ENCODE results near the gene RAD51B. TPM values are rescaled to one million over a fixed set of nuclear protein-coding genes. Genes with fewer than 3 reads are reported as not detected.

Gene RAD51B
- total RNA-seq, 1 experiment from 2014 or later, result 8.5 TPM

GRCh38 chr14:68342216-68342763, 522.7 kb downstream of the RAD51B start:
- ChIA-PET POLR2A (no interaction called here), CTCF (no interaction called here)
- no TSS peak for BruUV-seq (replicated peaks)
- Histone ChIP-seq H3K4me3 (ENCODE audit: low read depth in 2 of 2, low read length in 2 of 2) (no peak overlapping the region), H3K27me3 (ENCODE audit: control insufficient read depth, insufficient read depth, low read length) (no peaks in the 10 kb centered on the region), H3K27ac (ENCODE audit: low read length) (no peak overlapping the region), H3K9me3 (ENCODE audit: control insufficient read depth, insufficient read depth, low read depth, low read length) (no peaks in the 10 kb centered on the region), H3K4me1 (ENCODE audit: control insufficient read depth, insufficient read depth, low read length) (no peaks in the 10 kb centered on the region), H3K36me3 (ENCODE audit: control insufficient read depth, insufficient read depth, low read length) (no peaks in the 10 kb centered on the region)
- TF ChIP-seq CTCF (IDR thresholded peaks at IDR 0.05) (no peak), REST (IDR thresholded peaks at IDR 0.05; ENCODE audit: insufficient read depth in 1 of 2, low read depth in 2 of 2, low read length in 1 of 2) (no peak), POLR2AphosphoS5 (IDR thresholded peaks at IDR 0.05; ENCODE audit: low read depth, low read length) (no peak), TCF7L2 (IDR thresholded peaks at IDR 0.05; ENCODE audit: low read depth, low read length) (no peak), SIN3A (IDR thresholded peaks at IDR 0.05; ENCODE audit: borderline replicate concordance, insufficient read depth, low read depth, low read length) (no peak)
- in situ Hi-C loops (cut with HindIII; ENCODE audit: low pct_unique_long_range_greater_than_20kb, low sequenced_read_pairs), result no loop called here
- intact Hi-C loops (cut with micrococcal nuclease; ENCODE audit: unreplicated experiment), result no loop called here
- ATAC-seq (no peak), DNase-seq (ENCODE audit: low read depth, low spot score) (no peak)

GRCh38 chr14:68343534-68344118, 524.0 kb downstream of the RAD51B start:
- no TSS peak for BruUV-seq (replicated peaks)
- ChIA-PET CTCF (no interaction called here), POLR2A (no interaction called here)
- intact Hi-C loops (cut with micrococcal nuclease; ENCODE audit: unreplicated experiment), result no loop called here
- H3K9me3 ChIP-seq (ENCODE audit: control insufficient read depth, insufficient read depth, low read depth, low read length), result no peaks in the 10 kb centered on the region
- no peaks in the 10 kb centered on the region for H3K27me3 ChIP-seq (ENCODE audit: control insufficient read depth, insufficient read depth, low read length)
- no peaks in the 10 kb centered on the region for H3K36me3 ChIP-seq (ENCODE audit: control insufficient read depth, insufficient read depth, low read length)
- no peak for TF ChIP-seq CTCF (IDR thresholded peaks at IDR 0.05)
- no peak for TF ChIP-seq SIN3A (IDR thresholded peaks at IDR 0.05; ENCODE audit: borderline replicate concordance, insufficient read depth, low read depth, low read length)
- TF ChIP-seq REST (IDR thresholded peaks at IDR 0.05; ENCODE audit: insufficient read depth in 1 of 2, low read depth in 2 of 2, low read length in 1 of 2), result no peak
- no peak for TF ChIP-seq TCF7L2 (IDR thresholded peaks at IDR 0.05; ENCODE audit: low read depth, low read length)
- no peak for TF ChIP-seq POLR2AphosphoS5 (IDR thresholded peaks at IDR 0.05; ENCODE audit: low read depth, low read length)
- ATAC-seq (no peak), DNase-seq (ENCODE audit: low read depth, low spot score) (no peak)
- H3K4me3 ChIP-seq (ENCODE audit: low read depth in 2 of 2, low read length in 2 of 2), result no peak overlapping the region
- no peak overlapping the region for H3K27ac ChIP-seq (ENCODE audit: low read length)
- H3K4me1 ChIP-seq (ENCODE audit: control insufficient read depth, insufficient read depth, low read length), result no peaks in the 10 kb centered on the region
- in situ Hi-C loops (cut with HindIII; ENCODE audit: low pct_unique_long_range_greater_than_20kb, low sequenced_read_pairs), result no loop called here
